Tibial artery (tissue), 4 donors: Measurements from ENCODE around the gene DHRS13.

Source experiments
- DNase-seq, 2 donors: peaks; one replicate each; pipeline ENCODE4 v3.0.0-alpha.2; 2019
- H3K27ac ChIP-seq, 2 donors: fragments of 200-600 bp; sonication (generic) in 1 of 2; 1 replicate in 1 of 2; 2 replicates in 1 of 2; pipeline ENCODE4 v1.5.1; 2018 to 2019; ENCODE audit warnings: mild to moderate bottlenecking in 1 of 2
- H3K27me3 ChIP-seq, 2 donors: fragments of 200-600 bp; sonication (generic) in 1 of 2; one replicate each; pipeline versions ENCODE4 v1.5.1 to v1.6.0; 2016 to 2019
- H3K36me3 ChIP-seq, 3 donors: fragments of 200-600 bp; sonication (generic) in 2 of 3; one replicate each; pipeline ENCODE4 v1.5.1; 2016 to 2019; ENCODE audit warnings: mild to moderate bottlenecking in 2 of 3
- H3K4me1 ChIP-seq, 4 donors: fragments of 200-600 bp; sonication (generic) in 2 of 4; 1 replicate in 3 of 4; 2 replicates in 1 of 4; pipeline ENCODE4 v1.5.1; 2016 to 2019
- H3K4me3 ChIP-seq, 2 donors: fragments of 200-600 bp; sonication (generic) in 1 of 2; 1 replicate in 1 of 2; 2 replicates in 1 of 2; pipeline ENCODE4 v1.5.1; 2018 to 2019; ENCODE audit warnings: mild to moderate bottlenecking in 2 of 2
- H3K9me3 ChIP-seq, 3 donors: fragments of 200-600 bp; sonication (generic) in 1 of 3; one replicate each; pipeline ENCODE4 v1.5.1; 2016 to 2019
- CTCF ChIP-seq, 2 experiments: fragments of 200-600 bp in 1 of 2; fragments of 450-650 bp in 1 of 2; IDR thresholded peaks; one replicate each; pipeline ENCODE4 v1.5.1; 2017 to 2019; ENCODE audit warnings: antibody characterized with exemption in 2 of 2, mild to moderate bottlenecking in 1 of 2, moderate library complexity in 1 of 2
- intact Hi-C: fragments of 100-400 bp; cut with DNase I; formaldehyde crosslinking; loops from one replicate; pipeline ENCODE4 v1.15.0; 2023; ENCODE audit warnings: low total_unique reads

The DHRS13 gene

GRCh38 chr17:28946239-28946638, 43.4 kb upstream of the DHRS13 start:
- Histone ChIP-seq H3K27me3 (no peaks in the 10 kb centered on the region), H3K9me3 (no peaks in the 10 kb centered on the region), H3K36me3 (no peaks in the 10 kb centered on the region), H3K4me3 (no peak overlapping the region), H3K27ac (peak overlapping the region; percentile 8 to 98), H3K4me1 (peaks cover 0 to 60% (median 37%) of the 10 kb centered on the region in 4 donors)
- intact Hi-C loops = no loop called here
- no peak for TF ChIP-seq CTCF (IDR thresholded peaks at IDR 0.05)
- no peak for DNase-seq

- H3K4me1 ChIP-seq = peaks cover 0 to 72% (median 43%) of the 10 kb centered on the region in 4 donors
- H3K36me3 ChIP-seq = no peaks in the 10 kb centered on the region
- H3K4me3 ChIP-seq = no peak overlapping the region
- intact Hi-C loops = no loop called here
- peak in 1 of 2 donors; percentile 13 for DNase-seq
- no peak for TF ChIP-seq CTCF (IDR thresholded peaks at IDR 0.05)
- H3K27me3 ChIP-seq = no peaks in the 10 kb centered on the region
- peak overlapping the region; percentile 26 to 98 for H3K27ac ChIP-seq
- H3K9me3 ChIP-seq = no peaks in the 10 kb centered on the region
These were observed 42.2 kb upstream of the DHRS13 start for GRCh38 chr17:28944862-28945741.

- Histone ChIP-seq H3K27me3 (no peaks in the 10 kb centered on the region), H3K27ac (no peak overlapping the region), H3K4me3 (no peak overlapping the region), H3K9me3 (no peaks in the 10 kb centered on the region), H3K36me3 (no peaks in the 10 kb centered on the region), H3K4me1 (peaks cover 0 to 79% (median 46%) of the 10 kb centered on the region in 4 donors)
- intact Hi-C loops = no loop called here
- no peak for TF ChIP-seq CTCF (IDR thresholded peaks at IDR 0.05)
- no peak for DNase-seq
These were observed 41.5 kb upstream of the DHRS13 start for GRCh38 chr17:28944343-28944742.

- H3K4me1 ChIP-seq = peaks cover 0 to 84% (median 50%) of the 10 kb centered on the region in 4 donors
- intact Hi-C loops = no loop called here
- no peak for TF ChIP-seq CTCF (IDR thresholded peaks at IDR 0.05)
- no peak for DNase-seq
- no peaks in the 10 kb centered on the region for H3K27me3 ChIP-seq
- no peaks in the 10 kb centered on the region for H3K9me3 ChIP-seq
- H3K27ac ChIP-seq = no peak overlapping the region
- H3K4me3 ChIP-seq = no peak overlapping the region
- no peaks in the 10 kb centered on the region for H3K36me3 ChIP-seq
These were observed 40.0 kb upstream of the DHRS13 start for GRCh38 chr17:28942925-28943324.

- no peak overlapping the region for H3K27ac ChIP-seq
- intact Hi-C loops = no loop called here
- DNase-seq = no peak
- H3K36me3 ChIP-seq = no peaks in the 10 kb centered on the region
- no peaks in the 10 kb centered on the region for H3K9me3 ChIP-seq
- peaks cover 0 to 84% (median 49%) of the 10 kb centered on the region in 4 donors for H3K4me1 ChIP-seq
- no peaks in the 10 kb centered on the region for H3K27me3 ChIP-seq
- no peak for TF ChIP-seq CTCF (IDR thresholded peaks at IDR 0.05)
- H3K4me3 ChIP-seq = no peak overlapping the region
These were observed 38.4 kb upstream of the DHRS13 start for GRCh38 chr17:28941251-28941650.
